HG02571 (cell line): ENCODE measurements around the gene DRAP1.
"Not testable (repeated sequence)": the region's sequence is repeated elsewhere in the genome, so short reads cannot be mapped to it uniquely, and the experiment has no call there.

ENCODE experiments used
- ATAC-seq: cut with Tn5 transposase; IDR thresholded peaks from one replicate; pipeline ENCODE4 v1.9.1; 2021; ENCODE audit warnings: mild to moderate bottlenecking, moderate library complexity; ENCODE audit not compliant: unreplicated experiment

DRAP1 gene

DNA sequence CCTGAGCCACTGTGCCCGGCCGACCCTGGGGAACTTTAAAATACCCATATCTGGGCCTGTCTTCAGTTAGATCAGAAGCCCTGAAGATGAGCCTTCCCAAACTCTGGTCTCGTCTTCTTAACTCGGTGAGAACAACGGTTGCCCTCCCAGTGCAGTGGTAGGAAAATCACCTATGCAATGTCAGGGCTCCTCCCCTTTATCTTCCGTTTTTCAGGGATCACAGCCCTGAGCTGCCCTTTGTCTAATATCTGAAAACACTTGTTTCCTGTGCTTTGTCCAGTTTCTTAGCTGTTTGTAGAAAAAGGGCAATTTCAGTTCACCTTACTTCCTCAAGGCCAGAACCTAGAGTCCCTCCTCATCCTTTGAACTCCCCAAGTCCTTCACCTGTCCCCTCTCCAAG, 9.4 kb downstream of the DRAP1 start:
- no peak for ATAC-seq

DNA sequence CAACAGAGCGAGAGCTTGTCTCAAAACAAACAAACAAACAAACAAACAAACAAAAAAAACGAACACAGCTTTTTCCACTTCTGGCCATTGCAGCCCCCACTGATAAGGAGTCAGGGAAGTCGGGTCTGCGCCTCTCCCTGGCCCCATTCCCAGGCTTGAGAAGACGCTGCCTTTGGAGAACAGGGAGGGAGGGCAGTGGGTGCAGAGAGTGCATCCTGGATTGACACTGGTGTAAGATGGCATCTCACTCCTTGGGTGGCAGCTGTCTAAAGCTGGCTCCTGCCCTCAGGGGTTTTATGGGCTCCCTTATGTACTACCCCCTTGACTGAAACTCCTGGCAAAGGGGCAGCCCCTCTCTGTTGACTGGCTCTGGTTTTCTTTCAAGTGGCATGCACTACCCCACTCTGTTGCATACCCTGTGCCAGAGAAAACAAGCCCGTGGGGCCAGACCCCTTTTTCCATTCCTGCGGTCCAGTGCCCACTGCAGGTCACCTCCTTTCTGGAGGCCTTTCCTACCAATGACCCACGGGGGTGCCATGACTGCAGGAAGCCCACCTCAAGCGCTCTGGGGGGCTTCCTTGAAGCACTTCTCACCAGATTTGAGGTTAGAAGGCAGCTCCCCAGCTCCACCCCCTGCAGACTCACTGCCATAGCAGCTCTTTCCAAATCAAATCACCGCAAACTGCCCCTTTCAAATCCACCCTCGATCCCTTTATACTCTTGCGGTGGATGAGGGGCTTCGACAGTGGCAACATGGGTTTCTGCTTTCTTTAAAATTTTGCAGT, 12.7 kb downstream of the DRAP1 start:
- ATAC-seq, result no peak

DNA sequence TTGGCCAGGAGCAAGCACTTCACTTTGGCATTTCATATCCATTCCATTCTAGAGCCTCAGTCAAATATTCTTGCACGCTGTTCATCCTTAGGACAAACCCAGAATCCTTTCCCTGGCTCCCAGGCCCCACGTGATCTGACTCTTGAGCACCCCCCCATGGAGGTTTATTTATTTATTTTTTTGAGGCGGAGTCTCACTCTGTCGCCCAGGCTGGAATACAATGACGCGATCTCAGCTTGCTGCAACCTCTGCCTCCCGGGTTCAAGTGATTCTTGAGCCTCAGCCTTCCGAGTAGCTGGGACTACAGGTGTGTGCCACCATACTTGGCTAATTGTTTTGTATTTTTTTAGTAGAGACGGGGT, 13.3 kb downstream of the DRAP1 start:
- ATAC-seq, result no peak

DNA sequence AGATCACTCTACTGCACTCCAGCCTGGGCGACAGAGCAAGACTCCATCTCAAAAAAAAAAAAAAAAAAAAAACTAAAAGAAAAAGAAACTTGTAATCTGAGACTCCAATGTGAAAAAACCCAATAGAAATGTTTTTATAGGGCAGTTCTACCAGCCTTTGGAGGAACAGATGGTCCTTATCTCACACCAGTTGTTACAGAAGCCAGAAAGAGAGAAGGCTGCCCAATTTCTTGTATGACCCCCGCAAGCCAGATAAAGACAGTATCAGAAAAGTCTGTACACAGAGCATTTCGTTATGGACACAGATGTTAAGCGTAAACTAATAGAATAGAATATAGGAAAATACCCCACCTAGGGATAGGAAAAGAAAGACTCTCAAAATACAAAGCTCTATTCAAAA, 14.8 kb downstream of the DRAP1 start:
- ATAC-seq, result no peak

DNA sequence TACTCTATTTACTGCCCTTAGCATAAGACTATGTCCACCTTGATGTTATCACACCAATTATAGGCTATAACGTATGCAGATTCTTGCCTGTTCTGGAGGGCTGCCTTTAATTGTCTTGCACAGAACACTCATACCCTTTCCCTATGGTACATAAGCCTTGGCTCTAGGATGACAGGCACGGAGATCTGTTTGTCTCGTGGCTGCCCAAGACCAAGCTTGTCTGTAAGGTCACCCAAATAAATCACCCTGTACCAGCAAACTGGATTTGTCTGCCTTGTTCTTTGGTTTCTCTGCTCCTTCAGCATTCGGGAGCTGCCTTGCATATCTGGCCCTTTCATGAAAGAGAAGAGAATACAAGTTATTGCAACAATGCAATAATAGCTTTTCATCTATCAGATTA, 18.5 kb downstream of the DRAP1 start:
- no peak for ATAC-seq

DNA sequence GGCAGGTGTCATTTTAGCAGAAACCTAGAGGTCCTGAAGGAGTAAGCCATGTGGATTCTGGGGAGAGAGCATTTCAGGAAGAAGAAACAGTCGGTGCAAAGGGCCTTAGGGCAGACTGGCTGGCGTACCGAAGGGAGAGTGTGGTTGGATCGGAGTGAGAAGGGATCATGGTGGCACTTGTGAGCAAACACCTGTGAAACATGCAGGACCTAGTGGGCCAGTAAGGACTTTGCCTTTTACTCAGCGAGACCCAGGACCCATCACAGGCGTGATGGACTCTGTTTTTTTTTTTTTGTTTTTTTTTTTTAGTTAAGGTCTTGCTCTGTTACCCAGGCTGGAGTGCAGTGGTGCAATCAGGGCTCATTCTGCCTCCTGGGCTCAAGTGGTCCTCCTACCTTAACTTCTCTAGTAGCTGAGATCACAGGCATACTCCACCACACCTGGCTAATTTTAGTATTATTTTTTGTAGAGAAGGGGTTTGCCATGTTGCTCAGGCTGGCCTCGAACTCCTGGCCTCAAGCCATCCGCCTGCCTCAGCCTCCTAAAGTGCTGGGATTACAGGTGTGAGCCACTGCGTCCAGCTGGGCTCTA, 22.6 kb downstream of the DRAP1 start:
- no peak for ATAC-seq

DNA sequence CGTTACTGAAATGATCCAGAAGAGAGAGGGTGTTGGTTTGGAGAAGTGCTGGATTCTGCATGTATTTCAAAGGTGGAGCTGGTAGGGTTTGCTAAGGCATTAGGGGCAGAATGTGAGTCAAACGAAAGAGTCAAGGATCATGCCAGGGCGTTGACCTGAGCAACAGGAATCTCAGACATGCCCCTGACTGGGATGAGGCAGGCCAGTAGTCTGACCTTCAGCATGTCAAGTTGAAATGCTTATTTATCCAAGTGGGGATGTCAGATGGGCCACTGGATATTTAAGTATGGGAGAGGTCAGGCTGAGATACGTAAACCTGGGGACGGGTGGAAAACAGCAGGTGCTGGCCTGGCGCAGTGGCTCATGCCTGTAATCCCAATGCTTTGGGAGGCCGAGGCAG, 23.3 kb downstream of the DRAP1 start:
- ATAC-seq, result no peak

DNA sequence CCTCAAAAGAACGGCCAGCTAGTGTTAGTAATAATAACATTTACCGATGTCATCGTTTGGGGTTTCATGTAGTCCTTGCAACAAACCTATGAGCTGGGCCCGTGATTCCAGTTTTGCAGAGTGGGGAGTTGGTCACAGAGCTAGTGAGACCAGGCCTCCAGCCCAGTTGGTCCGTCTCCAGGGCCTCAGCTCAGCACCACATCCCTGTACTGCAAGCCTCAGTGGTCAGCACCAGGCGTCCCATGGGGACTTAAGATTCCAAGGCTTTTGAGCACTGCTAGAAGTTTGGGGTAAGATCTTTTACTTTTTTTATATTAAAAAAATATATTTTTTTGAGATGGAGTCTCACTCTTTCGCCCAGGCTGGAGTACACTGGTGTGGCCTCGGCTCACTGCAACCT, 25.0 kb downstream of the DRAP1 start:
- ATAC-seq, result no peak

DNA sequence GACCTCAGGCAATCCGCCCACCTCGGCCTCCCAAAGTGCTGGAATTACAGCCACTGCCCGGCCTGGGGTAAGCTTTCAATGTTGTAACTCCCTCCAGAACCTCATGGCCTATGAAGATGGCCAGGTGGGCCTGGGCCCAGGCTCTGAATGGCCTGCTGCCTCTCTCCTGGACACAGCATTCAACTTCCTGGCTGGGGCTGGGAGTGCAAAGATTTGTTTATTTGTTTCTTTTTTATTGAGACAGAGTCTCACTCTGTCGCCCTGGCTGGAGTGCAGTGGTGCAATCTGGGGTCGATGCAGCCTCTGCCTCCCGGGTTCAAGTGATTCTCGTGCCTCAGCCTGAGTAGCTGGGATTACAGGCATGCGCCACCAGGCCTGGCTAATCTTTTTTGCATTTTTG, 25.5 kb downstream of the DRAP1 start:
- no peak for ATAC-seq

DNA sequence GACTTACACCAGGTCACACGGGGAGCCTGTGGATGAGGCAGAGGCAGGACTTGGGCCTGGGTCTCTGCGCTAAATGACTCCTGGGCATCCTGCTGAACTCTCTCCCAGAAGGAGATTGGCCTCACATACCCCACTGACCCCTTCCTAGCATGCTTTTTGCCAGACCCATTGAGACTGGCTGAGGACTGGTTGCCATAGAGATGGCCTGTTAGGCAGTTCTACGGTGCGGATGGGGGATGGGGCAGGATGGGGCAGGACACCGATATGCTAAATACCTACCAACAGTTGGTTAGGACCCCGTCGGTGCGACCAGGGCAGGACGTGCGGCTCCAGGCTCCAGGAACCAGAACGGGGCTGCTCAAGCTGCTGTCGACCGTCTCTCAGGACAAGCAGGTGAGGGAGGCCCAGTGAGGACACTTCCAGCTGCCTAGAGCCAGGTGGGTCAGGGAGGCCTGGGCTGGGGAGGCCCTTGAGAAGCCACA, 26.2 kb downstream of the DRAP1 start, which contains the start of gene TSGA10IP:
TSS of gene TSGA10IP (plus strand) at position 51 of the 482 bp plus-strand sequence. CDS start at position 247, 196 bp downstream.
- ATAC-seq, result no peak

DNA sequence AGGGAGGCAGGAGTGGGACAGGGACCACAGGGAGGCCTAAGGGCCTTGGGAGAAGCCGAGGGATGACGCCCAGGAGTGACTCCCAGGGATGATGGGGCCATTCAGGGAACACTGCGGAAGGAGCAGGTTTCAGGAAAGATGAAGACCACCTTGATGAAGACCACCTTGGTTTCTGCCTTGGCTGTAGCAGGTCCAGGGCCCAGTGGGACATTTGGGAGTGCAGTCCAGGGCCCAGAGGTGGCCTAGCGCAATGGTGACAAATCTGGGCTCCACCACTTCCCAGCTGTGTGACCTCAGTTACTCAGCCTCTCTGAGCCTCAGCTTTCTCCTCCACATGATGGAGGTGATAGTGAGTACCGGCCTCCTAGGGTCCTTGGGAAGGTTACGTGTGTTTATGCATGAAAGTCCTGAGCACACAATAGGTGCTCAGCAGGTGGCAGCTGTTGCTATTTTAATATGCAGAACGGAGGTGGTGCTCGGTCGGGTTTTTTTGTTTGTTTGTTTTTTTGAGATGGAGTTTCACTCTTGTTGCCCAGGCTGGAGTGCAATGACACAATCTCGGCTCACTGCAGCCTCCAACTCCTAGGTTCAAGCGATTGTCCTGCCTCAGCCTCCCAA, 26.8 kb downstream of the DRAP1 start:
- ATAC-seq, result no peak

DNA sequence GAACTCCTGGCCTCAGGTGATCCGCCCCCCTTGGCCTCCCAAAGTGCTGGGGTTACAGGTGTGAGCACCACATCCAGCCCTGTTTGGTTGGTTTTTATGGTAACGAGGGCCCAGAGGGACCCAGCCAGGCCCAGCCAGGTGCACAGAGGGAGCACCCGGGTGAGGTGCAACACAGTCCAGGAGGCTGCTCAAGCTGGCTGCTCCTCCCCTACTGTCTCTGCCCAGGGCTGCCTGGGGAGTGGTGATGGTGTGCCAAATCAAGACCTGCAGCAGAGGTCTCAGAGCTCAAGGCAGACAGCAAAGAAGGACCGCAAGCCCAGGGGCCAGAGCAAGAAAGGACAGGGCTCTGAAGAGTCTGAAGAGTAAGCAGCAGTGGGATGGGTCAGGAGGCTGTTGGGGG, 27.4 kb downstream of the DRAP1 start:
- no peak for ATAC-seq

DNA sequence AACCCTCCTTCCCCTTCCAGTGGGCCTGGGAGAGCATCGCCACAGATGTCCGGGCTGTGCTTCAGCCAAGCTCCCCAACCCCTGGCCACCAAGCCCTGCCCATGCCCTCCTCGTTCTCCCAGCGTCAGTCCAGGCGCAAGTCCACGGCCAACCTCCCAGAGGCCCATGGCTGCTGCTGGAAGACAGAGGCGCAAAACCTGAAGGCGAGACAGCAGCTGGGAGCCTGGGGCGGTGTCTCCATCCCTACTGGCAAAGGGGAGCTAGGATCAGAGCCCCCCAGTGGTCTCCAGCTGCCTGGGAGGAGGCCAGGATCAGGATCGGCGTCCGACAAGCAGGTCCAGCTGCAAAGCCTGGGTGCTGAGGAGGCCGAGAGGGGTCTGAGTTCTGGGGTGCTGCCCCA, 27.9 kb downstream of the DRAP1 start:
- ATAC-seq, result no peak

DNA sequence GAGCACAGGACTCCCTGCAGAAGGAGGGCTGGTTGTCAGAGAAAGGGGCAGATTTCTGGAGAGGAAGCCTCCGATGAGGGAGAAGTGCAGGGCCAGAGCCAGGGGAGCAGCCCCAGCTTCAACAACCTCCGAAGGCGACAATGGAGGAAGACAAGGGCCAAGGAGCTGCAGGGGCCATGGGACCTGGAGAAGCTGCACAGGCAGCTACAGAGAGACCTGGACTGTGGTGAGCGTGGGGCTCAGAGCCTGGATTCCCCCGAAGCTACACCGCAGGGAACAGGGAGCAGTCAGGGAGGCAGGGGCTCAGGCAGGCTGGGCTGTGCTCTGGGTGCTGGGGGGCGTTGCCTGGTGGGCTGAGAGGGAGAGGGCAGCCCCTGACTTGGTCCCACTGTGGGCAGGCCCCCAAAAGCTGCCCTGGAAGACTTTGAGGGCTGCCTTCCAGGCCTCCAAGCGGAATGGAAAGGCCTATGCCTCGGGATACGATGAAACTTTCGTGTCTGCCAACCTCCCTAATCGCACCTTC, 28.4 kb downstream of the DRAP1 start:
- ATAC-seq, result no peak

DNA sequence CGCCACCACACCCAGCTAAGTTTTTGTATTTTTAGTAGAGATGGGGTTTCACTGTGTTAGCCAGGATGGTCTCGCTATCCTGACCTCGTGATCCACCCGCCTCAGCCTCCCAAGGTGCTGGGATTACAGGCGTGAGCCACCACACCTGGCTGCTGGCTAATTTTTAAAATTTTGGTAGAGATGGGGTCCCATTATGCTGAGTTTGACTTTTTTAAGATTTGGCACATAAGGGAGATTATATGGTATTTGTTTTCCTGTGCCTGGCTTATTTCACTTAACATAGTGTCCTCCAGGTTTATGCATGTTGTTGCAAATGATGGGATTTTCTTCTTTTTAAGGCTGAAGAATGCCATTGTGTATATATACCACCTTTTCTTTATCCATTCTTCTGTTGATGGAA, 31.5 kb downstream of the DRAP1 start:
- not testable (repeated sequence) for ATAC-seq

DNA sequence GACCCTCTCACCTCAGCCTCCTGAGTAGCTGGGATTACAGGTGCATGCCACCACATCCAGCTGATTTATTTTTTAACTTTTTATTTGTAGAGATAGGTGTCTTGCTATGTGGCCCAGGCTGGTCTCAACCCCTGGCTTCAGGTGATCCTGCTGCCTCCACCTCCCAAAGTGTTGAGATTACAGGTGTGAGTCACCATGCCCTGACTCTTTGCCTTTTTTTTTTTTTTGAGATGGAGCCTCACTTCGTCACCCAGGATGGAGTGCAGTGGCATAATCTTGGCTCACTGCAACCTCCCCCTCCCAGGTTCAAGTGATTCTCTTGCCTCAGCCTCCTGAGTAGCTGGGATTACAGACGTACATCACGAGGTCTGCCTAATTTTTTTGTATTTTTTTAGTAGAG, 32.4 kb downstream of the DRAP1 start:
- ATAC-seq, result not testable (repeated sequence)

DNA sequence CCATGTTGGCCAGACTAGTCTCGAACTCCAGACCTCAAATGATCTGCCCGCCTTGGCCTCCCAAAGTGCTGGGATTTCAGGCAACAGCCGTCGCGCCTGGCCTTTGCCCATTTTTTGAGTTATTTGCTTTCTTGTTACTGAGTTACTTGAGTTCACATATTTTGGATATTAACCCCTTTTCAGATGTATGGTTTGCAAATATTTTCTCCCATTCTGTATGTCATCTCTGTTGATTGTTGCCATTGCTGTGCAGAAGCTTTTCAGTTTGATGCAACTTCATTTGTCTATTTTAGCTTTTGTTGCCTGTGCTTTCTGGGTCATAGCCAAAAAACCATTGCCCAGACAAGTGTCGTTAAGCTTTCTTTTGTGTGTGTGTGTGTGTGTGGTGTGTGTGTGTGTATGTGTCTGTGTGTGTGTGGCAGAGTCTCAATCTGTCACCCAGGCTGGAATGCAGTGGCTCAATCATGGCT, 32.9 kb downstream of the DRAP1 start:
- ATAC-seq, result no peak

DNA sequence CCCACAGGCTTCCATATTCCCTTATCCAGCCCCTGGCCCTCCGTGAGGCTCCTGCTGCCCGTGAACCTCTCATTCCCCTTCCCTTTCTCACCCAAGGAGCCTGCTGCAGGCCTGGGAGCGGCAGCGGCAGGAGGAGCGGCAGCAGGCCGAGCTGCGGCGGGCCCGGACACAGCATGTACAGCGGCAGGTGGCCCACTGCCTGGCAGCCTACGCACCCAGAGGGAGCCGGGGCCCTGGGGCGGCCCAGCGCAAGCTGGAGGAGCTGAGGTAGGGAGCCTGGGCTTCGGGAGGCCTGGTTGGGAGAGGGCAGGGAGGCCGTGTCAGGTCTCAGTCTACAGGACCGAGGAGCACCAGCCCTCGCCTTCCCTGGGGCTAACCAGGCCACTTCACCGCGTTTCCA, 34.2 kb downstream of the DRAP1 start:
- no peak for ATAC-seq

DNA sequence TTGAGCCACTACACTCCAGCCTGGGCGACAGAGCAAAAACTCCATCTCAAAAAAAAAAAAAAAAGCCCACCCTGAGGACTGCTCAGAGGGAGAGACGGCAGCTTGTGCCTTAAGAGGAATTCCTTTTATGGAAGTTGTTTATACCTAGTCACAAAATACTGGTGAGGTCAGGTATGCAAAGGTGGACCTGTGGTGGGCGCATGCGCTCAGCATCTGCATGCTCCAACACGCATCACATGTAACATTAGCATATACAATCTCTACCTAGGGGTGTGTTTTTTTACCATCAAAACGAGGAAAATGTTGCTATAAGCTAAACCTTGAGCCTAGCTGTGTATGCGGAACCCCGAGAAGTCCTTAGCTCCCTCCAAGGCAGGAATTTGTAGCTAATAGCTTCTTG, 35.5 kb downstream of the DRAP1 start:
- no peak for ATAC-seq

DNA sequence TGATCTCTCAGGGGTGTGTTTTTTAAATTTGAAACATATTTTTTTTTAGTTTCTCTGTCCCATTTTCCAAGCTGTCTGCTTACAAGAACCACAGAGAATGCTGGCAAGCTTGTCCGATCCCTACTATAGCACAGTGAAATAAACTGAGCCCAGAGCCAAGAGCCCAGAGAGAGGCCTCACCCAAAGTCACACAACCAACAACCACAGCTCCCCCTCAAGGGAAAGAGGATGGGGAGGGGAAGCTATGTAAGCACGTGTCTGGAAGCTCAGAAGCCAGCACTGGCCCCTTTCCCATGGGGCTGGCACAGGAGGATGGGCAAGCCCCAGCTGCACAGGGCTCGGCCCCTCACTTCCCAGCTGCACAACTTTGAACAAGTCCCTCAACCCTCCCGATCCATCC, 39.1 kb downstream of the DRAP1 start:
- no peak for ATAC-seq

DNA sequence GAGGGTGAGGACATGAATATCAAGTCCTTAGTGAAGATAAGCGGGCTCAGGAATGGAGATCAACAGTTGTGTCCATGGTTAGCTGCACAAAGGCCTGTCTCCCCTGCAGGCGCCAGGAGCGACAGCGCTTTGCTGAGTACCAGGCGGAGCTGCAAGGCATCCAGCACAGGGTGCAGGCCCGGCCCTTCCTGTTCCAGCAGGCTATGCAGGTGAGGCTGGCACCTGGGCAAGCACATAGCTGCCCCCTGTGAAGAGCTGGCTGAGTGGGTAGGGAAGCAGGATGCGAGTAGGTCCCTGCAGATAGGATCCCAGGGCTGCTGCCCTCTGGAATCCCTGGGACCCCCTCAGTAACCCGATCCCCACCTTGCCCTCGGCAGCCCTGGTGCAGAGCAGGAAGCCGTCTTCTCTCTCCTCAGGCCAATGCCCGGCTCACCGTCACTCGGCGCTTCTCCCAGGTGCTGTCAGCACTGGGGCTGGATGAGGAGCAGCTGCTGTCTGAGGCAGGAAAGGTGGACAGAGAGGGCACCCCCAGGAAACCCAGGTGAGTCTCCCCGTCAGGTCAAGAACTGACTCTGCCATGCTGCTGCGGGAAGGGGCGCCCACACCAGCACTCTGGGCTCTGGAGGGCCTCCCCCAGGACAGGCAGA, 39.7 kb downstream of the DRAP1 start:
- no peak for ATAC-seq
